ENCODE data around the gene SLC1A2. TPM values are rescaled to one million over a fixed set of nuclear protein-coding genes. Genes with fewer than 3 reads are reported as not detected.

The SLC1A2 gene
- polyA plus RNA-seq, 1 experiment, result 0.60 TPM

DNA sequence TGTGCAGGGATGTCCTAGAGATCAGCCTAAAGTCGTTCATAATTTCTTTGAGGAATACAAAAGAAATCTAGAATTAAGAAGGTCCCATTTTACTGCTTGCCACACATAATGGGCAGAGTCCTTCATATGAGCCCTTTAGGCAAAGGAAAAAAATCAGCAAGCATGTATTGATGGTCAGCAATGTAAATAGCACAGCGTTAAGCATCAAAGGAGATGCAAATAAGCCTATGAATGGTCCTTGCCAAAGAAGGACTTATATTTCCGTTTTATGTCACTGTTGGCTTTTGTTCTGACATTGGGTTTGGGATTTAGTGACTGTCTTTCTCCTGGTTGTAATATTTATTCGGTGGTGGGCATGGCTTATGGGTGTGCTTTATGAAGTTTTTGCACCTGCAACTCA lies 210.6 kb downstream of the SLC1A2 start:
- no peaks in the 10 kb centered on the region for H3K27me3 ChIP-seq (ENCODE audit: control insufficient read depth, insufficient read depth, low read length)
- no peak for DNase-seq (ENCODE audit: low read depth)
- H3K4me3 ChIP-seq (ENCODE audit: low read depth, low read length), result no peak overlapping the region
- TF ChIP-seq, protein P1, sequence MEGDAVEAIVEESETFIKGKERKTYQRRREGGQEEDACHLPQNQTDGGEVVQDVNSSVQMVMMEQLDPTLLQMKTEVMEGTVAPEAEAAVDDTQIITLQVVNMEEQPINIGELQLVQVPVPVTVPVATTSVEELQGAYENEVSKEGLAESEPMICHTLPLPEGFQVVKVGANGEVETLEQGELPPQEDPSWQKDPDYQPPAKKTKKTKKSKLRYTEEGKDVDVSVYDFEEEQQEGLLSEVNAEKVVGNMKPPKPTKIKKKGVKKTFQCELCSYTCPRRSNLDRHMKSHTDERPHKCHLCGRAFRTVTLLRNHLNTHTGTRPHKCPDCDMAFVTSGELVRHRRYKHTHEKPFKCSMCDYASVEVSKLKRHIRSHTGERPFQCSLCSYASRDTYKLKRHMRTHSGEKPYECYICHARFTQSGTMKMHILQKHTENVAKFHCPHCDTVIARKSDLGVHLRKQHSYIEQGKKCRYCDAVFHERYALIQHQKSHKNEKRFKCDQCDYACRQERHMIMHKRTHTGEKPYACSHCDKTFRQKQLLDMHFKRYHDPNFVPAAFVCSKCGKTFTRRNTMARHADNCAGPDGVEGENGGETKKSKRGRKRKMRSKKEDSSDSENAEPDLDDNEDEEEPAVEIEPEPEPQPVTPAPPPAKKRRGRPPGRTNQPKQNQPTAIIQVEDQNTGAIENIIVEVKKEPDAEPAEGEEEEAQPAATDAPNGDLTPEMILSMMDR (IDR thresholded peaks at IDR 0.05; ENCODE audit: insufficient read depth, low read depth, low read length), result no peak
- POLR2A ChIA-PET, result no interaction called here
- H3K36me3 ChIP-seq (ENCODE audit: control insufficient read depth, insufficient read depth, low read length), result peaks cover 6% of the 10 kb centered on the region
- CTCF ChIA-PET, result interaction anchor here (0.7 kb wide), 1 partner anchor 123 kb away, joined by 3 read pairs; no protein-coding TSS in a partner anchor

DNA sequence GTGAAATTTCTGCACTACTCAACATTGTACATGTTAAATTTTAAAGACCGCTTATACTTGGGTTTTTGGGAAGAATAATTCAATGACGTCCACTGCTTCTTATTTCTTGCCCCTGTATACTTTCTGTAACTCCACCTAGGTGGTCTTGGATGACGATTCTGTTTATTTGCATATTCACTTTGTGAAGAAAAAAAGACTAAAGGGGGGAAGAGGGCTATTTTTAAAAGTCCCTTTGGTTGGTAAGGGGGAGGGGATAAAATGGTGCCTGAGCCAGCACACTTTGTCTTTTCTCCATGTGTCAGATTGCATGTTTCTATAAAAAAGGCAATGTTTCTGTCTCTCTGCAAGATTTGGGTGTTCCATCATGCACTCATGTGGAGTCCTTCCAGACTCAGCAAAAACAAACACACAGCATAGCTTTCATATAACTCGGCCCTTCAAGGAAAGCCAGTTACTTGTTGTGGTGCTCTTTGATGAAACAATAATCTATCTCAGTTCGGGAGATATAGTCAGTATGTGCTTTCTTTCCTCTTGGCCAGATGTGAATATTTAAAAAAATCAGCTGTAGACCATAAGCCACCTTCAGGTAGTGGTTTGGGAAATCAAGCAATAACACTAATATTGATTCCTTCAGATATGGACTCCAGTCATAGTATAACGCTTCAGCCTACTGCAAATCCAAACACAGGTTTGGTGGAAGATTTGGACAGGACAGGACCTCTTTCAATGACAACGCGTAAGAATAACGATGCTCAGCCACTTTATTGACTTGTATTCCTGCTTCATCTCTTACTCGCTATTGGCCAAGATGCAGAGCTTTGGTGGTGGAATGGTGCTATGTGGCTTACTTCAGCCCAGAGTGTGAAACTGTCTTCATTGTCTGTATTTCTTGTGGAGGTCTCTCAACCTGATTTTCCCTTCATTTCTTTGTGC lies 211.6 kb downstream of the SLC1A2 start:
- Histone ChIP-seq H3K36me3 (ENCODE audit: control insufficient read depth, insufficient read depth, low read length) (peaks cover 6% of the 10 kb centered on the region), H3K27me3 (ENCODE audit: control insufficient read depth, insufficient read depth, low read length) (no peaks in the 10 kb centered on the region), H3K4me3 (ENCODE audit: low read depth, low read length) (no peak overlapping the region)
- no peak for DNase-seq (ENCODE audit: low read depth)
- CTCF ChIA-PET, result no interaction called here
- TF ChIP-seq, protein P1 (IDR thresholded peaks at IDR 0.05; ENCODE audit: insufficient read depth, low read depth, low read length), result no peak
- POLR2A ChIA-PET, result no interaction called here

DNA sequence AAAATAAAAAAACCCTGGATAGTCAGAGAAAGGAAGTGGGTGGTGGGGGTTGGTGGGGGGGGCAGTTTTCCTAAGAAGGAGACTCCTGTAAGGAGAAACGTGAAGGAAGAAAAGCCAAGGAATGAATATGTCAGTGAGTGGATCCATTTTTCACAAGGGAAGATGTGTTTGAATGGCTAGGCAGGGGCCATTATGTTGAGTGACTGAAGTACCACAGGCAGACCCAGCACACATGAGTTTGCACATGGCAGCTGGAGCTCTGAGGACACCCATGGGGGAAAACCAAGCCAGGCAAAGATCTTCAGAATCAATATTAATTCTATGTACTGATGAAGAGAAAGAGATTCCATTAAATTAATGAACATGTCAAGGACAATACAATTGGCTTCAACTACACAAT lies 212.7 kb downstream of the SLC1A2 start:
- Histone ChIP-seq H3K27me3 (ENCODE audit: control insufficient read depth, insufficient read depth, low read length) (no peaks in the 10 kb centered on the region), H3K36me3 (ENCODE audit: control insufficient read depth, insufficient read depth, low read length) (peaks cover 6% of the 10 kb centered on the region), H3K4me3 (ENCODE audit: low read depth, low read length) (no peak overlapping the region)
- DNase-seq (ENCODE audit: low read depth), result no peak
- TF ChIP-seq, protein P1 (IDR thresholded peaks at IDR 0.05; ENCODE audit: insufficient read depth, low read depth, low read length), result no peak
- CTCF ChIA-PET, result interaction anchor here (0.6 to 0.7 kb wide), 3 partner anchors 99 to 331 kb away, joined by 3 read pairs; no protein-coding TSS in a partner anchor
- POLR2A ChIA-PET, result interaction anchor here (0.5 kb wide), 1 partner anchor 14 kb away, joined by 7 read pairs; no protein-coding TSS in a partner anchor

DNA sequence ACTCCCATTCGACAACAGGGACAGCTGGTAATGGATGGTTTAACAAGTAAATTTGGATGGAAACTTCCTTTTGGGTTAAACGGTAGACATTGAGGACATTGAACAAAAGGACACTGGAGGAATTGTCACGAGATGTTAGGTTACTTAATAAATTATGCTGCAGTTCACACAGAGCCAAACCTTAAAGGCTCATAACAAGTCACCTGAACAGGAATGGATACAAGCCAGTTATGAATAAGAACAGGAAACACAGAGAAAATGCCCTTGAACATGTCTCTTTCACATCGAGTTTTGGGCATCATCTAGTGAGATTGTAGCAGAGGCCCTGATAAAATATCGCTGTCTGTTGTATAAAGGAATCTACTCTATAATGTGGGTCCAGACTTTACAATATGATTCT lies 214.7 kb downstream of the SLC1A2 start:
- Histone ChIP-seq H3K4me3 (ENCODE audit: low read depth, low read length) (no peak overlapping the region), H3K36me3 (ENCODE audit: control insufficient read depth, insufficient read depth, low read length) (peaks cover 10% of the 10 kb centered on the region), H3K27me3 (ENCODE audit: control insufficient read depth, insufficient read depth, low read length) (no peaks in the 10 kb centered on the region)
- ChIA-PET POLR2A (no interaction called here), CTCF (interaction anchor here (1.0 to 1.5 kb wide), 2 partner anchors 27 to 33 kb away, joined by 3 read pairs; no protein-coding TSS in a partner anchor)
- DNase-seq (ENCODE audit: low read depth), result no peak
- TF ChIP-seq, protein P1 (IDR thresholded peaks at IDR 0.05; ENCODE audit: insufficient read depth, low read depth, low read length), result no peak

Small RNAs within 50 kb of the gene (small RNA-seq; reads per million reads assigned to genes)
- gene AC090625.1 (ENCODE audit: insufficient read length, low read depth, low replicate concordance), result not detected

Other genes starting within 250 kb of the SLC1A2 start
- 112 and 131 TPM in 2 replicates for gene PAMR1, start 106.1 kb upstream of the SLC1A2 start, polyA plus RNA-seq (2011; rRNA removed)
- 4.8 and 6.1 TPM in 2 replicates for gene FJX1, start 198.9 kb upstream of the SLC1A2 start, polyA plus RNA-seq (2011; rRNA removed)
- gene TRIM44, start 243.2 kb upstream of the SLC1A2 start, polyA plus RNA-seq (2011; rRNA removed), result 62.0 and 69.9 TPM in 2 replicates